Ovary (tissue), 9 donors: ENCODE data around the gene MAST1. TPM values are rescaled to one million over a fixed set of nuclear protein-coding genes. Genes with fewer than 3 reads are reported as not detected.

Source experiments
- DNase-seq, 5 donors: peaks; one replicate each; pipeline ENCODE4 v3.0.0-alpha.2; 2019 to 2020
- H3K27ac ChIP-seq, 2 donors: fragments of 200-600 bp; one replicate each; pipeline versions ENCODE4 v1.5.1 to v1.8.0; 2019 to 2022
- H3K27me3 ChIP-seq: fragments of 200-600 bp; one replicate; pipeline ENCODE4 v1.8.0; 2022
- H3K36me3 ChIP-seq: fragments of 200-600 bp; sonication (generic); one replicate; pipeline ENCODE4 v1.5.1; 2019
- H3K4me1 ChIP-seq: one replicate; pipeline ENCODE4 v1.8.1; 2013; ENCODE audit warnings: mild to moderate bottlenecking, moderate library complexity; ENCODE audit not compliant: insufficient read depth
- H3K4me3 ChIP-seq: fragments of 200-600 bp; sonication (generic); one replicate; pipeline ENCODE4 v1.5.1; 2017
- H3K9me3 ChIP-seq, 2 donors: fragments of 200-600 bp in 1 of 2; sonication (generic) in 1 of 2; one replicate each; pipeline versions ENCODE4 v1.5.1 to v1.8.1; 2013 to 2019; ENCODE audit warnings: mild to moderate bottlenecking in 1 of 2, moderate library complexity in 1 of 2
- EP300 ChIP-seq: sonication (generic); formaldehyde crosslinking; IDR thresholded peaks from one replicate; pipeline ENCODE4 v1.6.1; 2017; ENCODE audit warnings: antibody characterized with exemption
- POLR2A ChIP-seq: fragments of 450-650 bp; IDR thresholded peaks from one replicate; pipeline ENCODE4 v1.6.1; 2017; ENCODE audit warnings: antibody characterized with exemption, mild to moderate bottlenecking, moderate library complexity
- WGBS, 3 donors: extraction: QIAGEN DNeasy Blood & Tissue Kit in 1 of 3; methylation state at CpG; one replicate each; pipeline versions ENCODE4 v1.1.5 to v1.1.7; 2013 to 2017; 5-methylcytosine and 5-hydroxymethylcytosine counted together
- intact Hi-C, 4 donors: fragments of 100-400 bp; cut with DNase I; formaldehyde crosslinking; loops; one replicate each; pipeline versions ENCODE4 v1.11.0 to v1.15.1; 2022 to 2023
- polyA plus RNA-seq, 2 donors: library from polyadenylated mRNA; stranded (reverse); fragments of 200-250 nt in 1 of 2; fragments of 350-450 nt in 1 of 2; fragmentation: Illumina TruSeq in 1 of 2; extraction: RNeasy Lipid Tissue Mini Kit (QIAGEN cat#74804) in 1 of 2; gene quantifications; one replicate each; pipeline ENCODE4 v1.2.3, GENCODE V29; 2013 to 2014
- total RNA-seq, 7 donors: library from RNA; depleted of rRNA in 2 of 7; stranded (reverse); fragments of >200 nt in 2 of 7; fragmentation: NEBNext Ultra II Directional in 3 of 7; extraction: Animal tissue kit (Norgen Biotek cat#: 25700) in 3 of 7; gene quantifications; one replicate each; pipeline versions ENCODE4 v1.1.0 to v1.2.4, GENCODE V29; 2016 to 2023
- TF ChIP-seq, protein P1 (sequence below), 3 donors: fragments of 450-650 bp in 2 of 3; fragments of 200-600 bp in 1 of 3; IDR thresholded peaks; one replicate each; pipeline versions ENCODE4 v1.5.1 to v1.8.0; 2016 to 2022; ENCODE audit warnings: antibody characterized with exemption in 3 of 3, mild to moderate bottlenecking in 1 of 3
- donor health status: DM: no; HTN: no; CAD: no; lungs with moderate emphysema.
- donor health status: DM: no; HTN: no; CAD: no.
- donor health status: Bipolar disorder and iron deficiency.
- donor health status: DM: yes; HTN: yes; CAD: no.
- donor health status: DM: no; HTN: no; CAD: no.
- donor health status: DM: yes; HTN: yes; CAD: no.

Gene MAST1
- total and polyA plus RNA-seq, 9 donors = 0.25 to 2.4 (median 1.1) TPM

DNA sequence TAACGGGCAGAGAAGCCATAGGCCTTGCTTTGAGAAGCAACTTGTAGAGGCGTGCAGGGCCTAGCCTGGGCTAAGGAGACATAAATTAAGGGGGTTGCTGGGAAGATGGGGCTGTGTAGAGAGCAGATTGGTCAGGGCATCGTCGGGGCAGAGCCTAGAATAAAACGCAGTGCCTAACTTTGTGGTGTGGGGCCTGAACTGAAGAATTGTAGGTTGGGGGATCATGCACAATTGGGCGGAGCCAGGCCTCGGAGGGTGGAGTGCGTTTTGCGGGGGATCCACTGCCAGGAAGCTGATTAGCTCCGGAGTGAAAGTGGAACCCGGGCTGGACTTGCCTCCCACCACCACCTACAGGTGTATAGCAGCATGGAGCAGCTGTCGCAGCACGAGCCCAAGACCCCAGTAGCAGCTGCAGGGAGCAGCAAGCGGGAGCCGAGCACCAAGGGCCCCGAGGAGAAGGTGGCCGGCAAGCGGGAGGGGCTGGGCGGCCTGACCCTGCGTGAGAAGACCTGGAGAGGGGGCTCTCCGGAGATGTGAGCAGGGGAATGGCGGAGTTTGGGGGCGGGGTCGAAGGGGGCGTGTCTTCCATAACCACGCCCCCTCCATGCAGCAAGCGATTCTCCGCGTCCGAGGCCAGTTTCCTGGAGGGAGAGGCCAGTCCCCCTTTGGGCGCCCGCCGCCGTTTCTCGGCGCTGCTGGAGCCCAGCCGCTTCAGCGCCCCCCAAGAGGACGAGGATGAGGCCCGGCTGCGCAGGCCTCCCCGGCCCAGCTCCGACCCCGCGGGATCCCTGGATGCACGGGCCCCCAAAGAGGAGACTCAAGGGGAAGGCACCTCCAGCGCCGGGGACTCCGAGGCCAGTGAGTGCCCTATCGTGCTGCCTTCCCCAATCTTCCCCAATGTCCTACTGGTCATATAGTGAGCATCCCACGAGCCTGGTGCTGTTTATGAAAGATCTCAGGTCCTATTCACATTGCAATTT is 29.1 kb downstream of the MAST1 start:
- no peak for TF ChIP-seq POLR2A
- TF ChIP-seq, protein P1, sequence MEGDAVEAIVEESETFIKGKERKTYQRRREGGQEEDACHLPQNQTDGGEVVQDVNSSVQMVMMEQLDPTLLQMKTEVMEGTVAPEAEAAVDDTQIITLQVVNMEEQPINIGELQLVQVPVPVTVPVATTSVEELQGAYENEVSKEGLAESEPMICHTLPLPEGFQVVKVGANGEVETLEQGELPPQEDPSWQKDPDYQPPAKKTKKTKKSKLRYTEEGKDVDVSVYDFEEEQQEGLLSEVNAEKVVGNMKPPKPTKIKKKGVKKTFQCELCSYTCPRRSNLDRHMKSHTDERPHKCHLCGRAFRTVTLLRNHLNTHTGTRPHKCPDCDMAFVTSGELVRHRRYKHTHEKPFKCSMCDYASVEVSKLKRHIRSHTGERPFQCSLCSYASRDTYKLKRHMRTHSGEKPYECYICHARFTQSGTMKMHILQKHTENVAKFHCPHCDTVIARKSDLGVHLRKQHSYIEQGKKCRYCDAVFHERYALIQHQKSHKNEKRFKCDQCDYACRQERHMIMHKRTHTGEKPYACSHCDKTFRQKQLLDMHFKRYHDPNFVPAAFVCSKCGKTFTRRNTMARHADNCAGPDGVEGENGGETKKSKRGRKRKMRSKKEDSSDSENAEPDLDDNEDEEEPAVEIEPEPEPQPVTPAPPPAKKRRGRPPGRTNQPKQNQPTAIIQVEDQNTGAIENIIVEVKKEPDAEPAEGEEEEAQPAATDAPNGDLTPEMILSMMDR (IDR thresholded peaks at IDR 0.05) = no peak
- TF ChIP-seq EP300 = no peak
- H3K27me3 ChIP-seq = no peaks in the 10 kb centered on the region
- H3K4me3 ChIP-seq = peak overlapping the region; percentile 27
- H3K4me1 ChIP-seq = no peaks in the 10 kb centered on the region
- no peak overlapping the region for H3K27ac ChIP-seq
- intact Hi-C loops = no loop called here
- no peaks in the 10 kb centered on the region for H3K36me3 ChIP-seq
- peak; percentile 69 to 88 (median 81) for DNase-seq
- no peaks in the 10 kb centered on the region for H3K9me3 ChIP-seq
- 5 to 8% (median 7%) methylated on average over 42 to 51 of the region's 51 CpGs for WGBS, 3 donors

DNA sequence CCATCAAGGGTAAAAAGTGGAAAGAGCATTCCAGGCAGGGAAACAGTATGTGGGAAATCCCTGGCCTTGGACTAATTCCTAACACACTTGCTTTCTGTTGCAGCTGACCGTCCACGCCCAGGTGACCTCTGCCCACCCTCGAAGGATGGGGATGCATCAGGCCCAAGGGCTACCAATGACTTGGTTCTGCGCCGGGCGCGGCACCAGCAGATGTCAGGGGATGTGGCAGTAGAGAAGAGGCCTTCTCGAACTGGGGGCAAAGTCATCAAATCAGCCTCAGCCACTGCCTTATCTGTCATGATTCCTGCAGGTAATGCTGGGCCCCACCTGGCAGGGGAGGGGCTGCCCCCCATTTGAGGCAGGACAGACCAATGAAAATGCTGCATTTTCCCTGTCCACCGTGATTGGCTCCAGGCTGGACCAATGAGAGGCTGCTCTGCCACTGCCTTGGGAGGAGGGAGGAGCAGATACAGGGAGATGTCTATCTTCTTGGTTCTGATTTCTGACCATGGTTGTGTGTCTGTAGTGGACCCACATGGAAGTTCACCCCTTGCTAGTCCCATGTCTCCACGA is 30.3 kb downstream of the MAST1 start:
- H3K27me3 ChIP-seq = no peaks in the 10 kb centered on the region
- peaks cover 3% of the 10 kb centered on the region for H3K4me1 ChIP-seq
- TF ChIP-seq, protein P1 (IDR thresholded peaks at IDR 0.05) = no peak
- TF ChIP-seq EP300 (no peak), POLR2A (no peak)
- WGBS, 3 donors = 85 to 94% (median 91%) methylated on average over 10 of the region's 10 CpGs
- DNase-seq = no peak
- intact Hi-C loops = no loop called here
- H3K9me3 ChIP-seq = no peaks in the 10 kb centered on the region
- no peak overlapping the region for H3K27ac ChIP-seq
- H3K4me3 ChIP-seq = no peak overlapping the region
- H3K36me3 ChIP-seq = no peaks in the 10 kb centered on the region

DNA sequence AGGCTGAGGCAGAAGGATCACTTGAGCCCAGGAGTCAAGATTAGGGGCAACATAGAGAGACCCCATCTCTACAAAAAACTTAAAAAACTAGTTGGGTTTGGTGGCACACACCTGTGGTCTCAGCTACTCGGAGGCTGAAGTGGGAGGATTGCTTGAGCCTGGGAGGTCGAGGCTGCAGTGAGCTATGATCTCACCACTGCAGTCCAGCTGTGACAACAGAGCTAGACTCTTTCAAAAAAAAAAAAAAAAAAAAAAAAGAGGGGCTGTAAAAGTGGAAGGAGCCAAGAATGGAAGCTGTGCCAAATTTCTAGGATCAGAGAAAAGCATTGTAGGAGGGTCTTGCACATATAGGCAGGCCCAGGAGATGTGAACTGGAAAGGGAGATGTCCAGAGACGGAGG is 33.4 kb downstream of the MAST1 start:
- no peaks in the 10 kb centered on the region for H3K36me3 ChIP-seq
- H3K4me1 ChIP-seq = peaks cover 4% of the 10 kb centered on the region
- intact Hi-C loops = no loop called here
- TF ChIP-seq POLR2A = no peak
- TF ChIP-seq, protein P1 (IDR thresholded peaks at IDR 0.05) = no peak
- TF ChIP-seq EP300 = no peak
- no peaks in the 10 kb centered on the region for H3K9me3 ChIP-seq
- no peak overlapping the region for H3K27ac ChIP-seq
- H3K4me3 ChIP-seq = no peak overlapping the region
- H3K27me3 ChIP-seq = no peaks in the 10 kb centered on the region
- 61 to 67% (median 64%) methylated on average over 3 of the region's 3 CpGs for WGBS, 3 donors
- no peak for DNase-seq

DNA sequence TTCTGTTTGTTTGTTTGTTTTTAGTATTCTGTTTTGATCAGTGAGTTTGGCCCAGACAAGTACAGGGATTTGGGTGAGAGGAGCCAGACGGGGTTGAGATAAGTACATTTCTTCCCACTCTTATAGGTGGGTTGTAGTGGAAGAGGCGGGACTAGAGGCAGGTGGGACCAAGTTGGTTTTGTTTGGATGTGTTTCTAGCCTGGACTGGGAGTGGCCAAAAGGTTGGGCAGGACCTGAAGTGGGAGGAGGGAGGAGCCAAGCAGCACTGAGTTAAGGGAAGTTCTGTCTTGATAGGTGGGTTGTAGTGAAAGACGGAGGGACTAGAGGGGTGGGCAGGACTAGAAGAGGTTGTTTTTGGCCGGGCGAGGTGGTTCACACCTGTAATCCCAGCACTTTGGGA is 33.9 kb downstream of the MAST1 start:
- WGBS, 3 donors = 81 to 86% (median 81%) methylated on average over 5 of the region's 5 CpGs
- TF ChIP-seq POLR2A (no peak), EP300 (no peak)
- TF ChIP-seq, protein P1 (IDR thresholded peaks at IDR 0.05) = no peak
- no peaks in the 10 kb centered on the region for H3K9me3 ChIP-seq
- no peaks in the 10 kb centered on the region for H3K27me3 ChIP-seq
- peaks cover 4% of the 10 kb centered on the region for H3K4me1 ChIP-seq
- no peak overlapping the region for H3K27ac ChIP-seq
- intact Hi-C loops = no loop called here
- DNase-seq = no peak
- H3K36me3 ChIP-seq = no peaks in the 10 kb centered on the region
- H3K4me3 ChIP-seq = no peak overlapping the region
